HG03060 (cell line): ENCODE results near the gene IL27RA.

Experiments used
- ATAC-seq: cut with Tn5 transposase; IDR thresholded peaks from one replicate; pipeline ENCODE4 v1.9.1; 2021; ENCODE audit warnings: low read depth, moderate number of reproducible peaks; ENCODE audit not compliant: unreplicated experiment

Gene IL27RA

GRCh38 chr19:14031719-14032480, at the start of gene IL27RA:
Gene IL27RA, plus strand, starts transcription at chr19:14031762. Its CDS starts 111 bp downstream, at chr19:14031873.
- no peak for ATAC-seq

- no peak for ATAC-seq
Observed at GRCh38 chr19:13981988-13982501, 49.5 kb upstream of the IL27RA start.

GRCh38 chr19:13982773-13983172, 48.8 kb upstream of the IL27RA start:
- no peak for ATAC-seq

- no peak for ATAC-seq
Observed at GRCh38 chr19:13983213-13983889, 48.2 kb upstream of the IL27RA start.

- ATAC-seq: no peak
Observed at GRCh38 chr19:13984186-13984585, 47.4 kb upstream of the IL27RA start.

GRCh38 chr19:13984875-13985741, 46.5 kb upstream of the IL27RA start:
- no peak for ATAC-seq

- ATAC-seq: peak; percentile 14
Observed at GRCh38 chr19:13985771-13986347, 45.7 kb upstream of the IL27RA start.

- ATAC-seq: peak; percentile 53
Observed at GRCh38 chr19:13986348-13986904, 45.1 kb upstream of the IL27RA start.

GRCh38 chr19:13987101-13987890, 44.3 kb upstream of the IL27RA start:
- no peak for ATAC-seq

GRCh38 chr19:13989487-13989886, 42.1 kb upstream of the IL27RA start:
- no peak for ATAC-seq

GRCh38 chr19:13990085-13990484, 41.5 kb upstream of the IL27RA start:
- no peak for ATAC-seq

- ATAC-seq: no peak
Observed at GRCh38 chr19:13992025-13992424, 39.5 kb upstream of the IL27RA start.

- no peak for ATAC-seq
Observed at GRCh38 chr19:13993590-13994300, 37.8 kb upstream of the IL27RA start.

GRCh38 chr19:13995017-13995728, 36.4 kb upstream of the IL27RA start:
- no peak for ATAC-seq

- ATAC-seq: no peak
Observed at GRCh38 chr19:13995878-13996765, 35.4 kb upstream of the IL27RA start.

GRCh38 chr19:13996928-13997630, 34.5 kb upstream of the IL27RA start:
- ATAC-seq: no peak

GRCh38 chr19:13997631-13997962, 34.0 kb upstream of the IL27RA start:
- no peak for ATAC-seq
